Measurements from ENCODE around the gene GPBAR1. TPM values are rescaled to one million over a fixed set of nuclear protein-coding genes. Genes with fewer than 3 reads are reported as not detected.

GPBAR1 gene
- total RNA-seq, 1 experiment from 2014 or later, result not detected

GRCh38 chr2:218261423-218262236, 815 bp downstream of the GPBAR1 start:
- Histone ChIP-seq H3K4me3 (no peak overlapping the region), H3K36me3 (peaks cover 19% of the 10 kb centered on the region), H3K27me3 (no peaks in the 10 kb centered on the region), H3K9me3 (no peaks in the 10 kb centered on the region)
- no peak for DNase-seq

- Histone ChIP-seq H3K27me3 (no peaks in the 10 kb centered on the region), H3K9me3 (no peaks in the 10 kb centered on the region), H3K36me3 (peaks cover 25% of the 10 kb centered on the region), H3K4me3 (no peak overlapping the region)
- DNase-seq, result no peak
Observed at GRCh38 chr2:218262237-218262600, 1.4 kb downstream of the GPBAR1 start.

- H3K4me3 ChIP-seq, result no peak overlapping the region
- no peak for DNase-seq
- H3K27me3 ChIP-seq, result no peaks in the 10 kb centered on the region
- H3K36me3 ChIP-seq, result peaks cover 30% of the 10 kb centered on the region
- H3K9me3 ChIP-seq, result no peaks in the 10 kb centered on the region
Observed at GRCh38 chr2:218262631-218263586, 2.1 kb downstream of the GPBAR1 start.

GRCh38 chr2:218263817-218264641, 3.2 kb downstream of the GPBAR1 start:
- Histone ChIP-seq H3K36me3 (peaks cover 37% of the 10 kb centered on the region), H3K27me3 (no peaks in the 10 kb centered on the region), H3K9me3 (no peaks in the 10 kb centered on the region), H3K4me3 (no peak overlapping the region)
- no peak for DNase-seq

GRCh38 chr2:218264773-218265561, 4.2 kb downstream of the GPBAR1 start:
- Histone ChIP-seq H3K4me3 (no peak overlapping the region), H3K27me3 (no peaks in the 10 kb centered on the region), H3K36me3 (peaks cover 39% of the 10 kb centered on the region), H3K9me3 (no peaks in the 10 kb centered on the region)
- no peak for DNase-seq

GRCh38 chr2:218265626-218266025, 4.8 kb downstream of the GPBAR1 start:
- Histone ChIP-seq H3K36me3 (peaks cover 39% of the 10 kb centered on the region), H3K27me3 (no peaks in the 10 kb centered on the region), H3K9me3 (no peaks in the 10 kb centered on the region), H3K4me3 (no peak overlapping the region)
- no peak for DNase-seq

GRCh38 chr2:218266316-218266979, 5.6 kb downstream of the GPBAR1 start:
- Histone ChIP-seq H3K9me3 (no peaks in the 10 kb centered on the region), H3K36me3 (peaks cover 39% of the 10 kb centered on the region), H3K4me3 (no peak overlapping the region), H3K27me3 (no peaks in the 10 kb centered on the region)
- no peak for DNase-seq

GRCh38 chr2:218267259-218267658, 6.4 kb downstream of the GPBAR1 start:
- DNase-seq, result no peak
- no peaks in the 10 kb centered on the region for H3K27me3 ChIP-seq
- no peaks in the 10 kb centered on the region for H3K9me3 ChIP-seq
- H3K4me3 ChIP-seq, result no peak overlapping the region
- peaks cover 46% of the 10 kb centered on the region for H3K36me3 ChIP-seq

GRCh38 chr2:218269900-218270720, 9.3 kb downstream of the GPBAR1 start, which contains the start of the genes AAMP and PNKD:
AAMP (minus strand) TSS chr2:218270137; CDS start chr2:218270086, 51 bp downstream.
PNKD (plus strand) TSS chr2:218270519; CDS start chr2:218270536, 17 bp downstream.
- Histone ChIP-seq H3K27me3 (no peaks in the 10 kb centered on the region), H3K9me3 (no peaks in the 10 kb centered on the region), H3K36me3 (peaks cover 56% of the 10 kb centered on the region), H3K4me3 (peak within 1 kb of the TSS; percentile 72)
- peak; percentile 98 for DNase-seq

GRCh38 chr2:218270721-218271486, 10.1 kb downstream of the GPBAR1 start:
- H3K9me3 ChIP-seq, result no peaks in the 10 kb centered on the region
- DNase-seq, result no peak
- peak overlapping the region; percentile 72 for H3K4me3 ChIP-seq
- H3K27me3 ChIP-seq, result no peaks in the 10 kb centered on the region
- peaks cover 59% of the 10 kb centered on the region for H3K36me3 ChIP-seq

GRCh38 chr2:218271487-218271797, 10.6 kb downstream of the GPBAR1 start:
- DNase-seq, result no peak
- Histone ChIP-seq H3K27me3 (no peaks in the 10 kb centered on the region), H3K4me3 (peak overlapping the region; percentile 72), H3K9me3 (no peaks in the 10 kb centered on the region), H3K36me3 (peaks cover 55% of the 10 kb centered on the region)

GRCh38 chr2:218271865-218272530, 11.2 kb downstream of the GPBAR1 start:
- Histone ChIP-seq H3K27me3 (no peaks in the 10 kb centered on the region), H3K4me3 (no peak overlapping the region; the same call in 1 of the 2 replicates), H3K9me3 (no peaks in the 10 kb centered on the region), H3K36me3 (peaks cover 53% of the 10 kb centered on the region)
- no peak for DNase-seq

GRCh38 chr2:218272531-218273212, 11.9 kb downstream of the GPBAR1 start:
- H3K4me3 ChIP-seq, result no peak overlapping the region
- H3K27me3 ChIP-seq, result no peaks in the 10 kb centered on the region
- H3K9me3 ChIP-seq, result no peaks in the 10 kb centered on the region
- H3K36me3 ChIP-seq, result peaks cover 53% of the 10 kb centered on the region
- DNase-seq, result peak; percentile 95

Data from MG63 (cell line).